MV-4-11 (cell line): ENCODE measurements around the gene WDR55.
"Not testable (repeated sequence)": the region's sequence is repeated elsewhere in the genome, so short reads cannot be mapped to it uniquely, and the experiment has no call there.

ENCODE experiments used
- DNase-seq: peaks from one replicate; lab custom pipeline; 2025; lab: John Stamatoyannopoulos, UW

WDR55 gene, protein sequence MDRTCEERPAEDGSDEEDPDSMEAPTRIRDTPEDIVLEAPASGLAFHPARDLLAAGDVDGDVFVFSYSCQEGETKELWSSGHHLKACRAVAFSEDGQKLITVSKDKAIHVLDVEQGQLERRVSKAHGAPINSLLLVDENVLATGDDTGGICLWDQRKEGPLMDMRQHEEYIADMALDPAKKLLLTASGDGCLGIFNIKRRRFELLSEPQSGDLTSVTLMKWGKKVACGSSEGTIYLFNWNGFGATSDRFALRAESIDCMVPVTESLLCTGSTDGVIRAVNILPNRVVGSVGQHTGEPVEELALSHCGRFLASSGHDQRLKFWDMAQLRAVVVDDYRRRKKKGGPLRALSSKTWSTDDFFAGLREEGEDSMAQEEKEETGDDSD

DNA sequence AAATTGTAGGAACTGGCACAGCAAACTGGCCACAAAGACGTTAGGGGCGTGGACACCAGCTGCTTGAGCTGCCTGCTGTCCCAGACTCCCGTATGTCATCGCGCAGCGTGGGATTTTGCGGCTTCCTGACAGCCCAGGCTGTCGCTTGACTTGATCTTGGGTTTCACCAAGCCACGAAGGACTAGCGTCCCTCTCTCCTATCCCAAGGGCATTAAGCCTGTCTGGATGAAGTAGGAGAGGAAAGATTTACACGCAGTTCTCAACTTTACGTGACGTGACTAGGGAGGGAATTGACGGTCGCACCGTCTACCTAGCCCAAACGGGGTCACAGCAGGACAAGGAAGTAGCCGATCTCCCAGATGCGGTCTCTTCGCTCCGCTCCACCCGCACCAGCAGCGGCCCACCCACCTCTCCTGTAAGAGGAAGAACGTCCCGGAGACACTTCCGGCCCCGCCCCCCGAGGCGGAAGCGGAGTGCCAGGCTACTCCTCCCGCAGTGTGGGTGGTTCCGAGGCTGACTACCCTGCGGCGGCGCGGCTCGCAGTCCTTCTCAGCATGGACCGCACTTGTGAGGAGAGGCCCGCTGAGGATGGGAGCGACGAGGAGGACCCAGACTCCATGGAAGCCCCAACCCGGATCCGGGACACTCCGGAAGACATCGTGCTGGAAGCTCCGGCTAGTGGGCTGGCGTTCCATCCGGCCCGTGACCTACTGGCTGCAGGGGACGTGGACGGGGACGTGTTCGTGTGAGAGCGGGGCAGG is at the start of gene WDR55:
Gene WDR55, plus strand, starts transcription at position 546 of the 761 bp plus-strand sequence. Its CDS starts 9 bp downstream, at position 555.
- peak; percentile 98 for DNase-seq

DNA sequence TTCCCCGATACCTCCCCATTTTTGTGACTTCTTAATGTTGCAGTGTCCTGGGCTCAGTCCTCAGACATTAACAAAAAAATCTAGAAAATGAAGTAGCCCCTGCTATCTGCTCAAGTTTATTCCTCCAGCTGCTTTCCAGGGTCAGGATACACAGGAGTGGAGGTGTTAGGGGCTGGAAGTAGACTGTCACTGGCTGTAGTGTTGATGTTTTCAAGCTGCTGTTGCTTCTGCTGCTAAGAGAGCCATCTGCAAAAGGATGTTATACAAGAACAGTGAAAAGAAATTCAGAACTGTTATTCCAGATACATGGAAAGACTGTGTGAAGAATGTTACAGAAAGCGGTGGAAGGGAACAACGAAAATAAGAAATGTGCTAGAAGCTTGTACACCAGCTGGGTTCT is 42.4 kb upstream of the WDR55 start:
- no peak for DNase-seq

DNA sequence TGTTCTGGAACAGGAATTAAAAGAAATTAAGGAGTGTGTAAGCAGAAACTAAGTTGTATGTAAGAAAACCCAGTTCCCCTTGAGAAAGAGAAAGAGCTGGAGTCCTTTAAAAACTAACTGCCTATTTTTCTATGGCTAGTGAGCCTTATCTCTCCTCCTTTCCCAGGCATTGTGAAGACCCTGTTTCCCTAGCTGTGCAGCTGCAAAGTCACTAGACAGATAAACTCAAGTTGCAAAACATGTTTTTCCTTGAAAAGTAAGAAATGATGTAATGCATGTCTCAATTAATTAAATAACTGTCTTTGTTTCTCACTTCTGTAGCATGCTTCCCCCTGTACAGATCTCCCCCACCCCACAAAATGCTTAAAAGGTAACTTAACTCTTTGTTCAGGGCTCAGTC is 41.6 kb upstream of the WDR55 start:
- DNase-seq = not testable (repeated sequence)

DNA sequence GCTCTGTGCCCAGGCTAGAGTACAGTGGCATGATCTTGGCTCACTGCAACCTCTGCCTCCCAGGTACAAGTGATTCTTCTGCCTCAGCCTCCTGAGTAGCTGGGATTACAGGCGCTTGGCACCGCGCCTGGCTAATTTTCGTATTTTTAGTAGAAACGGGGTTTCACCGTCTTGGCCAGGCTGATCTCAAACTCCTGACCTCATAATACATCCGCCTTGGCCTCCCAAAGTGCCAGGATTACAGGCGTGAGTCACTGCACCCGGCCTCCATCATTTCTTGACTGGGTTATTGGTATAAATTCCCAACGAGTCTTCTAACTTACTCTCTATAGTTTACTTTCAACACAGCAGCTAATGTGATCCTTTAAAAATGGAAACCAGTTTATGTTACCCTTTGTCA is 39.8 kb upstream of the WDR55 start:
- not testable (repeated sequence) for DNase-seq

DNA sequence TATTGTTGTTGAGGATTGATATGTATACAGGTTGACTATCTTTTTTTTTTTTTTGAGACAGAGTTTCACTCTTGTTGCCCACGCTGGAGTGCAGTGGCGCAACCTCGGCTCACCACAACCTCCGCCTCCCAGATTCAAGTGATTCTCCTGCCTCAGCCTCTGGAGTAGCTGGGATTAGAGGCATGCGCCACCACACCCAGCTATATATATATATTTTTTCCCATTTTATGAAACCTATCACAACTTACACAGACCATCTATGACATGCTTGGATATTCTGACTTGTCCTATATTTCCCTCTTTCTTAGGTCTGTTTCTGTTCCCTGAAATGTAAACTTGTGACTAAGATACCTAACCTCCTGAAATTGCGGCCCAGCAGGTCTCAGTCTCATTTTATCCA is 36.7 kb upstream of the WDR55 start:
- DNase-seq = peak; percentile 2

DNA sequence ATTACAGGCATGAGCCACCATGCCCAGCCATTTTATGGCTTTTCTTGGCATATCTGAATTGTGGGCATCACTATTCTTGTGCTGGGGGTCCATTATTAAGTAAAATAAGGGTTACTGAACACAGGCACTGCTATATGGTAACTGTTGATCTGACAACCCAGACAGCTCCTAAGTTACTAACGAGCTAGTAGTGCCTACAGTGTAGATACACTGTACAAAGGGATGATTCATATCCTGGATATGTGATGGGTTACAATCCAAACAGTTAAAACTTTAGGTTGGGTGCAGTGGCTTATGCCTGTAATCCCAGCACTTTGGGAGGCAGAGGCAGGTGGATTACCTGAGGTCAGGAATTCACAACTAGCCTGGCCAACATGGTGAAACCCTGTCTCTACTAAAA is 36.0 kb upstream of the WDR55 start:
- DNase-seq = no peak

DNA sequence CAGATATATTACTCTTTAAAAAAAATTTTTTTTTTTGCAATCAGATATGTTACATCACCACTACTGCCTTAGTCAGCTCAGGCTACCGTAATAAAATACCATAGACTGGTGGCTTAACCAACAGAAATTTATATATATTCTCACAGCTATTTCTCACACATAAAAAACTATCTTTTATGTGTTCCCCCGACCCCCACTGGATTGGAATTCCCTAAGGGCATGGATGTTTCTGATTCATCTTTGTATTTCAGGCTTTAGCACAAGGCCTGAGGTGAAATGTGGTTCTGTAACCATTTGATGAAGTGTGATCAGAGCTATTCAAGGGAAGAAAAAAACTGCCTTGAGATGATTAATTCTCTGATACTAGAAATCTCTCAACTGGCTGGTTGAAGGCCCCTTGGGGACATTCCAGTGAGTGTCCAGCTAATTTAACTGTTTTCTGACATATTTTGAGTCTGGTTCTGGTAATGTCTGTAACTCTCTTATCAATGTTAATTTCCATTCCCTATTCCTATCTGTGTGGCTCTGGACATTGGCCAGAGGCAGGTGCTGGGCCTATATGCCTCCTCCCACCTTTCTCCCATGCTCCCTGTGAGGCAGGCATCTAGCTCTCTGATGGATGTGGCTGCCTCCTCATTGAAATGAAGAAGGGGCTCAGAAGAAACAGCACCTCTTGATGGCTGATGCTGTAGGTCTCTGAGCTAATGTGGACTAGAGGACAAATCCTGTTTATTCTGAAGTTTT is 34.2 kb upstream of the WDR55 start:
- DNase-seq = no peak

DNA sequence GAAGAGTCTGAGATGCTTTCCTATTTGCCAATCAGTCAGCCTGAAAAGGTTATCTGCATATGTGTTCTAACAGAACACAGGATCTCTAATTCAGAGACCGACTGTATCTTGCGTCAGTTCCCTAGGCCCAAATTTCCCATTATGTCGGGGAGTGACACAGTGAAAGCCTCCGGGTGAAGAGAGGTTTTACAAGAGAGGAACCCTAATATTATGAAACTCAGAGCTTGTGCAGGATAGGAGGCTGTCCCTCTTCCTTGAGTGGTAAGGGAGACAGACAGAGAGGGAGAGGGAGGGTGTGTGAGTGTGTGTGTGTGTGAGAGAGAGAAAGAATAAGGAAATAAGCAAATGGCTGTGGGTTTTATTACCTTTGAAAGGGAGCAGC is 33.7 kb upstream of the WDR55 start:
- DNase-seq = peak; percentile 55

DNA sequence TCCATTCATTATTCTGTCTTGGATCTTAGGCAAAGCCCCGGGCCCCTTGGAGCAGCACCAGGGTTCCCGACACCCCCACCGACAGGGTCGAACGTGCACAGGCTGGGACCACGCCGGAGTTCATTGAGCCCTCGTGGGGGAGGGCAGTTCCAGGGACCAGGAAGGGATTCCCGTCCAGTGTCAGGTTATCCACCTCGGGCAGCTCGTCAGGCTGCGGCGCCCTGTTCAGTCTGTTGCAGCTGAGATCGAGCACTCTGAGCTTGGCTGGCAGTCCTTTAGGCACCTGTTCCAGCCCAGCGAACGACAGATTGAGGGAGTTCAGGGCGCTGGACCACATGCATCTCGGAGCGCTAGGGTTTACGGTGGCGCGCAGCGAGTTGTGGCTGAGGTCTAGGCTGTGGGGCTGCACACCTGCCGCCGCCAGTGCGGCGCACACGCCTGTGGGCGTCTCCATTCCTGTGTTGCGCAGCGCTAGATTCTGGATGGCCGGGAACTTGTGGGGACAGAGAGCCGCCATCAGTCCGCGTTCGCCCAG is 32.8 kb upstream of the WDR55 start:
- DNase-seq = no peak

DNA sequence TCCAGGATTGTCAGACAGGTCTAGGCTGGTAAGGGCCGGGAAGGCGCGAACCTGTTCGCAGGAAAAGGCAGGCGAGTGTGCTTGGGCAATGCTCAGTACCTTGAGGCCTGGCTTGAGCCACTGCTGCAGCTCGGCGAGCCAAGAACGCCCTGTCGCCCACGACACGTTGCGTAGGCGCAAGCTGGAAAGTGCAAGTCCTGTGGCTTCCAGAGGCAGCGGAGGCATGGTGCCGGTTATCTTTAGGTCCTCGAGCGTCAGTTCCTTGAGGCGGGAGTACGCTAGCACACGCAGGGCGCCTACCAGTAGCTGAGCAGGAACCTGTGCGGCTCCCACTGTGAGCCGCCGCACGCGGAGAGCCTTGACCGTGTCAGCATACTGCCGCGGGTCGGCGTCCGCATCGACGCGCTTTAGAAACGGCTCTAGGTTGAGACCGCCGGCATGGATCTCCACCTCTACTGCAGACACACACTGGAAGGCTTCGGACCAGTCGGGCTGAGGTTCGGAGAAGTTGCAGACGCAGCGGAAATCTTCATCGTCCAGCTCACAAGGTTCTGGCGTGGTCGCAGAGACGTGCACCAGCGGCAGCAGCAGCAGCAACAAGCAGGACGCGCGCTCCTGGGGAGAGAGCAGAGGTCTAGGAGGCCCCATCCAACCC is 32.2 kb upstream of the WDR55 start:
- DNase-seq = peak; percentile 47

DNA sequence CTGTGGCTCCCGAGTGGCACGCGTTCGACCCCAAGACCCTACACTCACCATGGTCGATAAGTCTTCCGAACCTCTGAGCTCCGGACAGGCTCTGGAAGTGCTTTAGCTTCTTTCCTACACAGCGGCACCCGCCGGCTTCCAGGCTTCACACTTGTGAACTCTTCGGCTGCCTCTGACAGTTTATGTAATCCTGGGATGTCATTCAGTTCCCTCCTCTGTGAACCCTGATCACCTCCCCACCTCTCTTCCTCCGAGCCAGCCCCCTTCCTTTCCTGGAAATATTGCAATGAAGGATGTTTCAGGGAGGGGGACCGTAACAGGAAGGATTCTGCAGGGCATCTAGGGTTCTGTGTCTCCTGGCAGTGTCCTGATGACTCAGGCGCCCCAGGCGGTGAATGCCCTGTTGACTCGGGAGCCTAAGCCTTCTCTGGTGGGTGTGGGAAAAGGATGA is 31.7 kb upstream of the WDR55 start, which contains the start of gene CD14:
Gene CD14, minus strand, starts transcription at position 155 of the 451 bp plus-strand sequence. Its CDS starts 104 bp downstream, at position 51.
- peak; percentile 40 for DNase-seq

DNA sequence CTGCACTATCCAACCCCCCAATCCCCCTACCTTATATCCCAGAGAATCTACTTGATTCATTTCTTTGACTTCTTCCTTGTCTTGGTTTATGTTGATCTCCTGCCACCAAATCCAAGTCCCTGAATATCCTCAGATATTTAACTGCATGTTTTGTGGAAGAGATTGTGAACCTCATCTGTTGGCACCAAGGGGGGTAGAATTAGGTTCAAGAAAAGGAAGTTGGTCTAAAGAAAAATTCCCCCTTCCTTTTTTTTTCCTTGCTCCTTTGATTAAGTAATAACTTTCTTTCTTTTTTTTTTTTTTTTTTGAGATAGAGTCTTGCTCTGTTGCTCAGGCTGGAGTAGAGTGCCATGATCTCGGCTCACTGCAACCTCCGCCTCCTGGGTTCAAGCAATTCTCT is 31.2 kb upstream of the WDR55 start:
- DNase-seq = peak; percentile 59

DNA sequence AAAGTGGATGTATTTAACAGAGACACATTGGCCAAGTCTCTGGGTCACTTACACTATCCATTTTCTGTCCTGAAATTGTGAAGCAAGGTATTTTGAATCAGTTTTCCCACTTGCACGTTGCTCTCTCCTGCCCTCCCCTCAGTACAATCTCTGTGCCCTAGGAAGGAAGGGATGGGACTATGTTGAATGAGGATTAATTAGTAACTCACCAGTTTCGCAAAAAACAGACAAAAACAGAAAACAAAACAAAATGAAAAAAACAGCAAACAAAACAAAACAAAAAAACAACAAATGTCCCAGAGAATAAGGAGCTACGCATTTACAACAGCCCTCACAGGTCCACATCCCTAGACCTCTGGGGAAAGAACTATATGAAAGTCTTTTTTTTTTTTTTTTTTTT is 30.6 kb upstream of the WDR55 start:
- no peak for DNase-seq

DNA sequence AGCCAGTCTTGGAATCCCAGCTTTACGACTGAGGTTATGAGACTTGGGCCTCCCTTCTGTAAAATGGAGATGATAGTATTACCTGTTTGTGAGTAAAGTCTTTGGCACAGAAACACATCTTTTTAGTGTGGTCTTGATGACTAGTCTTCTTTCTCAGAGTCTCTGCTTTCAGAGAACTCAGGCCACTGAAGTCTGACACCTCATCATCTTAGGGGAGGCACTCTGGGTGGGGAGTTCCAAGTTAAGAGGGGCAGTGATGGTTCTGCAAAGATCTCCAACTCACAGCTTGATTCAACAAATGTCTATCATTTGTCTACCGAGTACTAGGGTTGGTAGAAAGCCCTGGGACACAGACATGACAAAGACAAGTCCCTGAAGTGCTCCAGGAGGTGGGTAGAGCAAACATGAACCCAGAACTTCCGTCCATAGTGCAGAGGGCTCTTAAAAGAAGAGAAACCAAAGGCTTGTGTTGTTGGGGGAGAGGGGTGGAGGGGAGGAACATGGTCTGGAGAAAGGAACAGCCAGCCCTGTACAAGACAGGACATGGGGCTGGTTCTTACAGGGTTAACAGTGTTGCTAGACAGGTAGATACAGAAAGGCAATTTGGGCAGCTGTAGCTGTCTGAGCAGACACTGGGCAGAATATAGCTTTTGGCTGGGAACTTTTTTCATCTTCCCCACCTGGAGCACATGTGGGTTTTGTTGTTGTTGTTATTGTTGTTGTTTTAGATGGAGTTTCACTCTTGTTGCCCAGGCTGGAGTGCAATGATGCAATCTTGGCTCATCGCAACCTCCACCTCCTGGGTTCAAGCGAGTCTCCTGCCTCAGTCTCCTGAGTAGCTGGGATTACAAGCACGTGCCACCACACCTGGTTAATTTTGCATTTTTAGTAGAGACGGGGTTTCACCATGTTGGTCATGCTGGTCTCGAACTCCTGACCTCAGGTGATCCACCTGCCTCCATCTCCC is 29.1 kb upstream of the WDR55 start:
- DNase-seq = no peak

DNA sequence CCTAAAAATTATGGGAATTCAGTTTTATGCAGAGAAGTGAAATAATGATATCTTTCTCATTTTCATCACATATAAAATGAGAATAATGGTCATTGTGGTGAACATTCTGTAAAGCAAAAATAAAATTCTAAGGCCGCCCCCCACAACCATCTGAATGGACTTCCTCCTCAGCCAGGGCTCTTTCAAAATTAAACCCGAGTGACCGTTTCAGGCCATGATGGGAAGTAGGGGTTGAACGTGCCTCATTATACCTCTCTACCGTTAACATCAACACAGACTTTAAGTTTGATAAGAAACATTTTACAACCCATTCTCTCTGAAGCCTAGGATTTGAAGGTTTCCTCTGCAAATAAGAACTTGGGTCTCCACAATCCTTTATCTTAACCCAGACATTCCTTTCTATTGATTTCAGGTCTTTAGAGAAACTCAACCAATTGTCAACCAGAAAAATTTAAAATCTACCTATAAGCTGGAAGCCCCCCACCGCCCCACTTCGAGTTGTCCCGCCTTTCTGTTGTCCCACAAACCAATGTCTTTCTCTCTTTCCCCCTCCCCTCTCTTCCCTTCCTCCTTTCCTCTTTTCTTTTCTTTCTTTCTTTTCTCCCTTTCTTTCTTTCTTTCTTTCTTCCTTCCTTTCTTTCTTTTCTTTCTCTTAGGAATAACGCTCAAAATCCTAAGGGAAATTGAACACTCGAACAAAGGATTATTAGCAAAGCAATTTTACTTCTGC is 27.2 kb upstream of the WDR55 start:
- DNase-seq = no peak

DNA sequence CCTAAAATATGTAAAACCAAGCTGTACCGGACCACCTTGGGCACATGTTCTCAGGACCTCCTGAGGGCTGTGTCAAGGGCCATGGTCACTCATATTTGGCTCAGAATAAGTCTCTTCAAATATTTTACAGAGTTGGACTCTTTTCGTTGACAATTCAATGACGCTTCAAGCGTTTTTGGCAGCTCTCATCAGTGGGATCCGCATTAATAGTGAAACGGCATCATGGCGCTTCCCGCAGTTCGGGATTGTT is 25.9 kb upstream of the WDR55 start:
- DNase-seq = not testable (repeated sequence)

DNA sequence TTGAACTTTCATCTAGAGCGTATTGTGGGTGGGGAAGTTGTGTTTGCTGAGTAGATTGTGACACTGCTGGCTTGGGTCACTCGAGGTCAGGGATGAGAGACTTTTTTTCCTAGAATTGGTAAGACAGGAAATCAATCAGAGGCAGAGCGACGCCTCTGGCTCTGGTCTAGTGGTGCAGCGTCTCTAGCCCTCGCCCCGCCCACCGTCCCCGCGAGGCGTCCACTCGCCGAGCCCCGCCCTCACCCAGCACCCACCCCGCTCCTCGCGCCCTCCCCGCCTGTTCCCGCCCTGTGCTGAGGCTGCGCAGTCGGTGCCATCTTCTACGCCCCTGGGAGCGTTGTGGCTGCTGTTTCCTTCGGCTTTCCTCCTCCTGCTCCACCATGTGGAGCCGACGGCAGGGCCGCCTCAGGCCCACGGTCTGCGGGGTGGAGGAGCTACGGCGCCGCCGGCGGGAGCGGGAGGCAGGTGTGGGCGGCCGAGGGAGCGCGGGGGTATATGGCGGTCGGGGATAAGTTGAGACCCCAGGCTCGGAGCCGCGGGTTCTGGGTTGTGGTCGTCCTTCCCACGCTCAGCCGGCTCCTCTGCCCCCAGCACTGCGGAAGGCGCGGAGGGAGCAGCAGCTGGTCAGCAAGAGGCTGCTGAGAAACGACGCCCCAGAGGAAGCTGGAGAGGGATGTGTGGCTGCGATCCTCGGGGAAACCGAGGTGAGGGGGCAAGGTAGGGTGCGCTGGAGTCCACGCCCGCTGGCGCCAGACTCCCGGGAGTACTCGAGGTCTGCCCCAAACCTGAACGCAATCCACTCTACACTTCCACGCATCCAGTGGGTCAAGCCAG is 25.3 kb upstream of the WDR55 start, which contains the start of gene TMCO6:
Gene TMCO6, plus strand, starts transcription at position 304 of the 834 bp plus-strand sequence. Its CDS starts 77 bp downstream, at position 381.
- DNase-seq = peak; percentile 99

DNA sequence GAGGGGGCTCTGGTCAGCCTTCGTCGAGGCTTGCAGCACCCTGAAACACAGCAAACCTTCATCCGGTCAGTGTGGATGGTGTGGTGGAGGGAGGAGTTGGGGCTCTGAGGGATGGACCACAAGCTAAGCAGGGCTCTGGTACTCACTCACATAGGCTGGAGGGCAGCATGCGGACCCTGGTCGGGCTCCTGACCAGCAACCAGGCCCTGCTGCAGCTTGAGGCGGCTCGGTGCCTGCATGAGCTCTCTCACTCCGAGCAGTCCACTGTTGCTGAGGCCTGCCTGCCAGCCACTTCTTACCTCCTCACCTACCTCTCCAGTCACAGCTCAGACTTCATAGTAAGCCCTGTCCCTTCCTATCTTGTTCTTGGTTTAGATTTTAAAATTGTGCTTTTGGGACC is 23.0 kb upstream of the WDR55 start:
- no peak for DNase-seq

DNA sequence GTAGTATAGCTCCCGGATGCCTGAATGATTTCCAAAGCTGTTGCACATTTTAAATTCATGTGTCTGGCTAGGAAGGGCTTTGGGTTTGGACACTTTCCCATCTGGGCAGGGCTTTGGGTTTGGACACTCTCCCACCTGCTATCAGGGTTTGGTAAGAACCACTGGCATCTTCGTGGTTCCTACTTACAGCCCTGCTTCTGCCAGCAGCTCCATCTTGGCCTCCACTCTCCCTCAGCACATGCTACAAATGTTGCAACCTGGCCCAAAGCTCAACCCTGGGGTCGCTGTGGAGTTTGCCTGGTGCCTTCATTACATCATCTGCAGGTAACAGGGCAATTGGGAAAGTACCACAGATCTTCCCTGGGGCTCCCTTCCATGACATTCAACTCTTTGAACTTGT is 22.0 kb upstream of the WDR55 start:
- peak; percentile 22 for DNase-seq
